Measurements from ENCODE around the gene TSPAN18. TPM values are rescaled to one million over a fixed set of nuclear protein-coding genes. Genes with fewer than 3 reads are reported as not detected.

TSPAN18 gene
- total and polyA plus RNA-seq, 2 of the 8 experiments (the other 6 are each of a cell fraction or from before 2014, with no cell fraction given), result 5.2 to 10.2 TPM

DNA sequence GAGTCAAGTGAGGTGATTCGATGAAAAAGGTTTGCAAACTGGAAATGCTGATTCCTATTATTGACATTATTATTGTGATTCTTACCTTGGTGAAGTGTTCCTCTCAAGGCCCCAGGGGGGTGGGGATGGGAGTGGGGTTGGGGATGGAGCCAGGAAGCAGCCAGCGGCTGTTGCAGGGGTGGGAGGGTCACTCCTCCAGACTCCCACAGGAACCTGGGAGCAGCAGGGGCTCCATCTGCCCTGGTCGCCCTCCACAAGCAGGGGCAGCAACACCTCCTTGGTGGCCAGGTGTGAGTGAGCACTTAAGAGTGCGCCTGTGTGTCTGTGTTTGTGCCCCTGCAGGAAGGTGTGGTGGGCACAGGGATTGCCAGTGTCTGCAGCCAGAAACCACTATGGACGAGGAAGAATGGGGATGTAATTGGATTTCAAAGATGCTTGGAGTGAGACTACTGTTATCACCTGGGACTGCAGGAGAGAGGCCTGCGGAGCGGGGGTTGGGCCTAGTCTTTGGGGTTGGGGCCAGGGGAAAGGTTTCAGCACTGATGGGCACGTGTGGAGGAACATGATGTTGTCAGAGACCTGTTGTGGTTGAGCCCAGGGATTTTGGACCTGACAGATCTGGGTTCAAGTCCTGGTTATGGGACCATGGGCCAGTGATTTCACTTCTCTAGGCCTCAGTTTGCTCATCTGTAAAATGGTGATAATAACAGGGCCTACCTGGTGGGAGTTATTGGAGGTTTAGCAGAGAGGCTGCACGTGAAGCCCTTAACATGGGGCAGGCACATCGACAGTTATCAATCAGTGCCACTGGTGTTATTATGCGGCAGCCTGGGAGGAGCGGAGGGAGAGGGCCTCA, 227.5 kb downstream of the TSPAN18 start:
- Histone ChIP-seq H4K20me1 (replicated peaks in 1 of 2; ENCODE audit: control insufficient read depth in 1 of 2, insufficient read depth in 2 of 2, low read length in 2 of 2) (no peaks in the 10 kb centered on the region), H3K18ac (ENCODE audit: extremely low read depth, low read length) (peak overlapping the region; percentile 89), H4K8ac (ENCODE audit: extremely low read depth, insufficient read depth, low read length) (no peak overlapping the region), H3K79me1 (ENCODE audit: low read depth, low read length) (no peaks in the 10 kb centered on the region; the same call in 1 of the 2 replicates), H3K4me1 (replicated peaks in 1 of 4; ENCODE audit: control insufficient read depth in 3 of 4, insufficient read depth in 4 of 4, low read length in 3 of 4) (peaks cover 14 to 51% (median 31%) of the 10 kb centered on the region in 4 experiments), H2BK120ac (replicated peaks; ENCODE audit: low read depth, low read length) (no peak overlapping the region), H2BK15ac (ENCODE audit: low read length) (peak overlapping the region; percentile 76; the same call in 1 of the 2 replicates), H3K9me3 (ENCODE audit: insufficient read depth in 2 of 2, low read depth in 1 of 2, low read length in 1 of 2) (no peaks in the 10 kb centered on the region), H4K91ac (replicated peaks; ENCODE audit: insufficient read length, low read length) (peak overlapping the region; percentile 54), H3K27ac (ENCODE audit: low read depth, low read length) (no peak overlapping the region), H2BK20ac (ENCODE audit: low read length) (peak overlapping the region; percentile 88; the same call in 1 of the 2 replicates), H3K4ac (replicated peaks; ENCODE audit: insufficient read length, low read depth, low read length) (peak overlapping the region; percentile 44), H3K79me2 (ENCODE audit: control insufficient read depth in 1 of 2, insufficient read depth in 2 of 2, low read length in 2 of 2) (no peaks in the 10 kb centered on the region), H3K27me3 (replicated peaks in 1 of 4; ENCODE audit: control insufficient read depth in 3 of 4, extremely low read depth in 1 of 4, insufficient read depth in 3 of 4, low read length in 3 of 4) (peaks cover 0 to 2% (median 0%) of the 10 kb centered on the region in 4 experiments; a peak in 3 of 7 replicates), H3K14ac (ENCODE audit: insufficient read length) (no peak overlapping the region), H2BK12ac (ENCODE audit: low read depth, low read length) (peak overlapping the region; percentile 70; the same call in 1 of the 2 replicates), H3K23me2 (ENCODE audit: low read depth, low read length) (peaks cover 2% of the 10 kb centered on the region; the same call in 1 of the 2 replicates), H2BK5ac (ENCODE audit: low read depth, low read length) (peak overlapping the region; percentile 80; the same call in 1 of the 2 replicates), H3K4me3 (ENCODE audit: extremely low read depth in 1 of 4, insufficient read depth in 2 of 4, low read depth in 3 of 4, low read length in 4 of 4) (no peak overlapping the region), H3K36me3 (ENCODE audit: control insufficient read depth in 2 of 4, insufficient read depth in 4 of 4, low read length in 3 of 4) (no peaks in the 10 kb centered on the region), H4K5ac (ENCODE audit: insufficient read length, low read depth, low read length) (no peak overlapping the region), H2AFZ (ENCODE audit: low read length) (no peak overlapping the region), H3K9ac (replicated peaks in 1 of 4; ENCODE audit: extremely low read depth in 1 of 4, low read depth in 3 of 4, low read length in 3 of 4) (no peak overlapping the region), H3K56ac (replicated peaks; ENCODE audit: insufficient read length, low read depth, low read length) (no peak overlapping the region), H3K4me2 (ENCODE audit: insufficient read depth in 1 of 2, low read depth in 2 of 2, low read length in 2 of 2) (peak overlapping the region; percentile 22 to 41; a peak in 2 of 4 replicates), H3K23ac (ENCODE audit: insufficient read length) (no peak overlapping the region), H2AK5ac (ENCODE audit: low read depth, low read length) (peak overlapping the region; percentile 2; the same call in 1 of the 2 replicates)
- FAIRE-seq (no peak), DNase-seq (ENCODE audit: low read depth in 1 of 2, low spot score in 2 of 2) (no peak)
- 78% methylated on average over 10 of the region's 12 CpGs; no CpG with 5 or more reads in 1 of the 2 experiments for WGBS, 2 experiments (ENCODE audit: extremely low coverage in 1 of 2, insufficient coverage in 1 of 2, insufficient read length in 1 of 2, insufficient replicate concordance in 2 of 2, low coverage in 1 of 2, low lambda C conversion rate in 2 of 2, missing lambda C conversion rate in 1 of 2)
- ChIA-PET POLR2A (ENCODE audit: partially characterized antibody) (interaction anchor here (1.0 to 1.9 kb wide), 4 partner anchors 10 to 25 kb away, joined by 3 to 4 read pairs (median 3); no protein-coding TSS in a partner anchor), CTCF (ENCODE audit: partially characterized antibody) (interaction anchor here (0.9 to 38.2 kb wide), 8 partner anchors 14 to 337 kb away, joined by 3 to 731 read pairs (median 9); no protein-coding TSS in a partner anchor)
- TF ChIP-seq RBBP5 (IDR thresholded peaks at IDR 0.05; ENCODE audit: borderline replicate concordance, low read depth, low read length) (no peak), KDM1A (IDR thresholded peaks at IDR 0.05; ENCODE audit: borderline replicate concordance, low read length) (peak; percentile 93)
- TF ChIP-seq, protein P1, sequence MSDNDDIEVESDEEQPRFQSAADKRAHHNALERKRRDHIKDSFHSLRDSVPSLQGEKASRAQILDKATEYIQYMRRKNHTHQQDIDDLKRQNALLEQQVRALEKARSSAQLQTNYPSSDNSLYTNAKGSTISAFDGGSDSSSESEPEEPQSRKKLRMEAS (IDR thresholded peaks at IDR 0.05), result 0 out of 2 replicates have a peak, but pooled peaks have one; percentile 20
